SU-DHL-6 (cell line): ENCODE measurements around the gene WWOX.

ENCODE experiments used
- H2AFZ ChIP-seq: fragments of 200-600 bp; sonication (generic); 2 replicates; pipeline ENCODE4 v1.6.1; 2014; ENCODE audit warnings: low read depth, mild to moderate bottlenecking, moderate library complexity, mixed read lengths, antibody characterized with exemption, low read length; ENCODE audit not compliant: severe bottlenecking
- H3F3A ChIP-seq: fragments of 200-600 bp; shearing (Covaris generic); 2 replicates; pipeline ENCODE4 v1.6.0; 2016; ENCODE audit warnings: antibody characterized with exemption, mild to moderate bottlenecking; ENCODE audit not compliant: insufficient read depth
- H3K27ac ChIP-seq: fragments of 200-600 bp; sonication (generic); 2 replicates; pipeline ENCODE4 v1.5.1; 2016; ENCODE audit warnings: low read depth, mild to moderate bottlenecking, low read length, moderate library complexity, mixed read lengths
- H3K27me3 ChIP-seq: fragments of 200-600 bp; sonication (generic), shearing (Covaris generic); 2 replicates; pipeline ENCODE4 v1.6.0; 2014; ENCODE audit warnings: mild to moderate bottlenecking, low read length
- H3K36me3 ChIP-seq: fragments of 200-600 bp; sonication (generic); 2 replicates; pipeline ENCODE4 v1.6.1; 2014; ENCODE audit warnings: mild to moderate bottlenecking, low read length, mixed read lengths
- H3K4me2 ChIP-seq: fragments of 300-600, 200-600 bp; shearing (Covaris generic), sonication (generic); 2 replicates; pipeline ENCODE4 v1.6.0; 2014; ENCODE audit warnings: low read length, low read depth, mild to moderate bottlenecking; ENCODE audit not compliant: poor library complexity, severe bottlenecking
- H3K4me3 ChIP-seq: fragments of 200-600 bp; sonication (generic); 2 replicates; pipeline ENCODE4 v1.5.1; 2014; ENCODE audit warnings: antibody characterized with exemption, low read length, mild to moderate bottlenecking, mixed read lengths; ENCODE audit not compliant: insufficient read depth, poor library complexity, severe bottlenecking
- H3K79me2 ChIP-seq: fragments of 200-600 bp; sonication (generic); 2 replicates; pipeline ENCODE4 v1.6.1; 2014; ENCODE audit warnings: mild to moderate bottlenecking, low read length, moderate library complexity; ENCODE audit not compliant: insufficient read depth
- H3K9ac ChIP-seq: fragments of 200-600 bp; sonication (generic); 2 replicates; pipeline ENCODE4 v1.7.0; 2014; ENCODE audit warnings: mild to moderate bottlenecking, low read length
- H3K9me2 ChIP-seq: fragments of 200-600 bp; sonication (generic); replicated peaks from 2 replicates; pipeline ENCODE4 v1.6.1; 2014; ENCODE audit warnings: low read length; ENCODE audit not compliant: insufficient read depth
- H3K9me3 ChIP-seq: fragments of 200-600 bp; sonication (generic); 2 replicates; pipeline ENCODE4 v1.6.1; 2014; ENCODE audit warnings: low read length, mixed read lengths; ENCODE audit not compliant: insufficient read depth
- H4K20me1 ChIP-seq: fragments of 200-600 bp; sonication (generic); 2 replicates; pipeline ENCODE4 v1.6.1; 2014; ENCODE audit warnings: low read depth, mild to moderate bottlenecking, antibody characterized with exemption, low read length, moderate library complexity, mixed read lengths
- EZH2phosphoT487 ChIP-seq: fragments of 200-600 bp; sonication (generic), shearing (Covaris generic); conservative IDR thresholded peaks from 2 replicates; pipeline ENCODE4 v1.6.1; 2018; ENCODE audit warnings: mild to moderate bottlenecking, antibody characterized with exemption, low read length, moderate library complexity, mixed read lengths
- TF ChIP-seq, protein P1 (sequence below): fragments of 200-600 bp; sonication (generic); IDR thresholded peaks from one replicate; pipeline ENCODE4 v1.5.1; 2017; ENCODE audit warnings: antibody characterized with exemption, mild to moderate bottlenecking, low read length, moderate library complexity; ENCODE audit not compliant: insufficient read depth, poor library complexity, severe bottlenecking

The WWOX gene

DNA sequence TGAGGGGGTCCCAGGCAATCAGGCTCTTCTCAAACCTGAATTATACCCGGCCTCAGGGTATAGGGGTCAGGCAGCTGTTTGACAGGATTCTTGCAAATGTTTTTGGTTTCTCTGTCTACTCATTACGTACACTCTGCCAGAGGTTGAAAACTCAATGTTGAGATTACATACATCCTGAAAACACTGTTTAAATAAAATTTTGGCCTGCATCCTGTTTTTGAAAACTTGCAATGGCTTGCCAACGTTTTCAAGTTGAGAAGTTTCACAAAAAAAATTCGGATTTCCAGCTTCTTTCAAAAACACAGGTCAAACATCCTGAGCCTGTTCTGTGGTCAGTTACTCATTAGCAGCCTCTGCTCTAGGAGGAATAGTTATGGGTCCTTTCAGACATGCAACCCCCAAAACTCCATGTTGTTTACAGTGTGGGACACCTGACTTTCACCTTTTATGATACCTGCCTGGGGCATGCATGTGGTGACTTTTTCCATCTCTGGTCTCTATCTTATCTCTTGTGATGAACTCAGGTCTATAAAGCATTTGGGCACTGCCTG lies 577.8 kb downstream of the WWOX start:
- H3K4me3 ChIP-seq = no peak overlapping the region
- no peak overlapping the region for H3K4me2 ChIP-seq
- no peaks in the 10 kb centered on the region for H3K79me2 ChIP-seq
- no peaks in the 10 kb centered on the region for H3K9me2 ChIP-seq
- H3K9me3 ChIP-seq = no peaks in the 10 kb centered on the region
- H4K20me1 ChIP-seq = no peaks in the 10 kb centered on the region
- no peak overlapping the region for H3K9ac ChIP-seq
- no peak overlapping the region for H3K27ac ChIP-seq
- H3F3A ChIP-seq = no peaks in the 10 kb centered on the region
- TF ChIP-seq EZH2phosphoT487 = no peak
- TF ChIP-seq, protein P1, sequence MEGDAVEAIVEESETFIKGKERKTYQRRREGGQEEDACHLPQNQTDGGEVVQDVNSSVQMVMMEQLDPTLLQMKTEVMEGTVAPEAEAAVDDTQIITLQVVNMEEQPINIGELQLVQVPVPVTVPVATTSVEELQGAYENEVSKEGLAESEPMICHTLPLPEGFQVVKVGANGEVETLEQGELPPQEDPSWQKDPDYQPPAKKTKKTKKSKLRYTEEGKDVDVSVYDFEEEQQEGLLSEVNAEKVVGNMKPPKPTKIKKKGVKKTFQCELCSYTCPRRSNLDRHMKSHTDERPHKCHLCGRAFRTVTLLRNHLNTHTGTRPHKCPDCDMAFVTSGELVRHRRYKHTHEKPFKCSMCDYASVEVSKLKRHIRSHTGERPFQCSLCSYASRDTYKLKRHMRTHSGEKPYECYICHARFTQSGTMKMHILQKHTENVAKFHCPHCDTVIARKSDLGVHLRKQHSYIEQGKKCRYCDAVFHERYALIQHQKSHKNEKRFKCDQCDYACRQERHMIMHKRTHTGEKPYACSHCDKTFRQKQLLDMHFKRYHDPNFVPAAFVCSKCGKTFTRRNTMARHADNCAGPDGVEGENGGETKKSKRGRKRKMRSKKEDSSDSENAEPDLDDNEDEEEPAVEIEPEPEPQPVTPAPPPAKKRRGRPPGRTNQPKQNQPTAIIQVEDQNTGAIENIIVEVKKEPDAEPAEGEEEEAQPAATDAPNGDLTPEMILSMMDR = no peak
- no peaks in the 10 kb centered on the region for H3K27me3 ChIP-seq
- H3K36me3 ChIP-seq = no peaks in the 10 kb centered on the region
- H2AFZ ChIP-seq = no peak overlapping the region

DNA sequence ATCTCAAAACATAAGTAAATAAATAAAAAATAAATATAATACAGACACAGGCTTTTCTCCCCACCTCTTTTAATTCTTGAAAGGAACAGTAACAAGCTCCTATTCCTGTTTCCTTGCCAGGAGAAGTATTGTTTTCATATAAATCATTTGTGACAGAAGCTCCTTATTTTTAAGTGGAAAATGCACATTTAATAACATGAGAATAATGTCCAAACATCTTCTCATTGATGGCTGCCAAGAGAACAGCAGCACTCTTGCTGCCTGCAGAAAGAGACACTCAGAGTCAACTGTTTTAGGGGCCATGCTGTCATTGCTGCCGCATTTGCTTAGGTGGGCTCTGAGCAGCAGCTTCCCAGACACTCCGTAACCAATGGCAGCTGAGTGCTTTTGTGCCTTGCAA lies 580.1 kb downstream of the WWOX start:
- TF ChIP-seq, protein P1 = no peak
- no peak for TF ChIP-seq EZH2phosphoT487
- H3K9ac ChIP-seq = no peak overlapping the region
- H3K36me3 ChIP-seq = no peaks in the 10 kb centered on the region
- no peaks in the 10 kb centered on the region for H3K27me3 ChIP-seq
- no peak overlapping the region for H3K4me2 ChIP-seq
- H2AFZ ChIP-seq = no peak overlapping the region
- H3K9me2 ChIP-seq = no peaks in the 10 kb centered on the region
- no peaks in the 10 kb centered on the region for H3F3A ChIP-seq
- H3K79me2 ChIP-seq = no peaks in the 10 kb centered on the region
- no peak overlapping the region for H3K27ac ChIP-seq
- H3K9me3 ChIP-seq = no peaks in the 10 kb centered on the region
- H4K20me1 ChIP-seq = no peaks in the 10 kb centered on the region
- no peak overlapping the region for H3K4me3 ChIP-seq

DNA sequence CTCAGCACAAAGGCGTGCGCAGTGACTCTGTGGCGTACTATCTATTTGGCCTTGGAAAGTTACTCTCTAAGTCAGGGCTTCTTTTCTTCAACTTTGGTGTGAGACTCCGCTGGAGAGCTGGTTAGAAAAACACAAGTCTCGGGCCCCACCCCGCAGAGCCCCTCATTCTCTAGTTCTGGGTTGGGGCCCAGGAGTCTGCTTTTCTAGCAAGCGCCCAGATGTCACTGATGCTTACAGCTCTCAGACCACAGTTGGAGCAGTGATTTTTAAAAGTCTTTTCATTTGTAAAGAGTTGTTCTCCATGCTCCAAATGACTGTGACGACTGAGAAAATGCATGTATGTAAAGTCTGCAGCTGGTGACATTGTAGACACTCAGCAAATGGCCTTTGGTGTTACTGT lies 582.3 kb downstream of the WWOX start:
- TF ChIP-seq EZH2phosphoT487 = no peak
- TF ChIP-seq, protein P1 = no peak
- H3K27ac ChIP-seq = no peak overlapping the region
- no peaks in the 10 kb centered on the region for H3K9me3 ChIP-seq
- H3K36me3 ChIP-seq = no peaks in the 10 kb centered on the region
- no peaks in the 10 kb centered on the region for H3F3A ChIP-seq
- no peak overlapping the region for H3K4me2 ChIP-seq
- H3K9ac ChIP-seq = no peak overlapping the region
- no peaks in the 10 kb centered on the region for H3K27me3 ChIP-seq
- H3K4me3 ChIP-seq = no peak overlapping the region
- H4K20me1 ChIP-seq = no peaks in the 10 kb centered on the region
- no peaks in the 10 kb centered on the region for H3K9me2 ChIP-seq
- H2AFZ ChIP-seq = no peak overlapping the region
- no peaks in the 10 kb centered on the region for H3K79me2 ChIP-seq
